ENCODE data around the gene NIFK. TPM values are rescaled to one million over a fixed set of nuclear protein-coding genes. Genes with fewer than 3 reads are reported as not detected.

NIFK gene
- total and polyA plus RNA-seq, 2 donors from 2014 or later = 33.4 to 40.4 TPM

DNA sequence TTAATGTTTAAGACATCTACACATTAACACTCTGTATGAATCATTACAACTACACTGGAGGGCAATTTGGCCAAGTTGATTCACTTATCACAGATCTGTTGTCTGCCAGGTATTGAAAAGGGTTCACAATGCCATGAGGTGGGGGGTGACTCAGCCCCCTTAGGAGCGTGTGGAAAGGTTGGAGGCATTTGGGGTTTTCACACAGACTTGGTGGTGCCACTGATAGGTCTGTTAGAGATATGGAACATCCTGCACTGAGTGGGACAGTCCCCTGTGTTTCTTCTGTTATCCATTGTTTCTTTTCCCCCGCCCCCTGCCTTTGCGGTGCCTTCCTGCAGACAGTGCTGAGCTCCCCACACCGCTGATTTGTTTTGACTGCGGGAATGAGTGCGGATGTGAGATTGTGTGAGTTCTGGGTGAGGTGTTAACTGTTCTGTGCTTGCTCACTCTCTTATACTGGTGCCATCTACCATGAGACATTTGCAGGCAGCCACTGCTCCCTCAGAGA lies 9.4 kb upstream of the NIFK start:
- DNase-seq = no peak
- FAIRE-seq = no peak
- intact Hi-C loops (cut with DNase I) = no loop called here
- Histone ChIP-seq H3K36me3 (ENCODE audit: control insufficient read depth in 2 of 3, insufficient read depth in 3 of 3, low read length in 3 of 3) (no peaks in the 10 kb centered on the region), H3K27me3 (ENCODE audit: control insufficient read depth, insufficient read depth, low read length) (no peaks in the 10 kb centered on the region), H3K27ac (ENCODE audit: low read depth in 2 of 2, low read length in 2 of 2) (no peak overlapping the region), H3K9me3 (ENCODE audit: control insufficient read depth in 2 of 3, insufficient read depth in 1 of 3, low read length in 3 of 3) (no peaks in the 10 kb centered on the region), H3K4me1 (ENCODE audit: control insufficient read depth in 2 of 3, insufficient read depth in 2 of 3, low read depth in 1 of 3, low read length in 3 of 3) (no peaks in the 10 kb centered on the region), H3K4me3 (ENCODE audit: low read length in 3 of 3) (no peak overlapping the region), H3K9ac (ENCODE audit: low read length in 3 of 3) (no peak overlapping the region)
- TF ChIP-seq, protein P1, sequence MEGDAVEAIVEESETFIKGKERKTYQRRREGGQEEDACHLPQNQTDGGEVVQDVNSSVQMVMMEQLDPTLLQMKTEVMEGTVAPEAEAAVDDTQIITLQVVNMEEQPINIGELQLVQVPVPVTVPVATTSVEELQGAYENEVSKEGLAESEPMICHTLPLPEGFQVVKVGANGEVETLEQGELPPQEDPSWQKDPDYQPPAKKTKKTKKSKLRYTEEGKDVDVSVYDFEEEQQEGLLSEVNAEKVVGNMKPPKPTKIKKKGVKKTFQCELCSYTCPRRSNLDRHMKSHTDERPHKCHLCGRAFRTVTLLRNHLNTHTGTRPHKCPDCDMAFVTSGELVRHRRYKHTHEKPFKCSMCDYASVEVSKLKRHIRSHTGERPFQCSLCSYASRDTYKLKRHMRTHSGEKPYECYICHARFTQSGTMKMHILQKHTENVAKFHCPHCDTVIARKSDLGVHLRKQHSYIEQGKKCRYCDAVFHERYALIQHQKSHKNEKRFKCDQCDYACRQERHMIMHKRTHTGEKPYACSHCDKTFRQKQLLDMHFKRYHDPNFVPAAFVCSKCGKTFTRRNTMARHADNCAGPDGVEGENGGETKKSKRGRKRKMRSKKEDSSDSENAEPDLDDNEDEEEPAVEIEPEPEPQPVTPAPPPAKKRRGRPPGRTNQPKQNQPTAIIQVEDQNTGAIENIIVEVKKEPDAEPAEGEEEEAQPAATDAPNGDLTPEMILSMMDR (IDR thresholded peaks at IDR 0.05; ENCODE audit: borderline replicate concordance, extremely low read depth, insufficient read depth) = no peak

- no peak for FAIRE-seq
- H3K4me1 ChIP-seq (ENCODE audit: control insufficient read depth in 2 of 3, insufficient read depth in 2 of 3, low read depth in 1 of 3, low read length in 3 of 3) = no peaks in the 10 kb centered on the region
- no peak overlapping the region for H3K9ac ChIP-seq (ENCODE audit: low read length in 3 of 3)
- no peaks in the 10 kb centered on the region for H3K27me3 ChIP-seq (ENCODE audit: control insufficient read depth, insufficient read depth, low read length)
- TF ChIP-seq, protein P1 (IDR thresholded peaks at IDR 0.05; ENCODE audit: borderline replicate concordance, extremely low read depth, insufficient read depth) = no peak
- H3K9me3 ChIP-seq (ENCODE audit: control insufficient read depth in 2 of 3, insufficient read depth in 1 of 3, low read length in 3 of 3) = no peaks in the 10 kb centered on the region
- intact Hi-C loops (cut with DNase I) = no loop called here
- H3K4me3 ChIP-seq (ENCODE audit: low read length in 3 of 3) = no peak overlapping the region
- no peak overlapping the region for H3K27ac ChIP-seq (ENCODE audit: low read depth in 2 of 2, low read length in 2 of 2)
- H3K36me3 ChIP-seq (ENCODE audit: control insufficient read depth in 2 of 3, insufficient read depth in 3 of 3, low read length in 3 of 3) = no peaks in the 10 kb centered on the region
- DNase-seq = no peak
Observed at GRCh38 chr2:121741450-121741849, 4.8 kb upstream of the NIFK start.

DNA sequence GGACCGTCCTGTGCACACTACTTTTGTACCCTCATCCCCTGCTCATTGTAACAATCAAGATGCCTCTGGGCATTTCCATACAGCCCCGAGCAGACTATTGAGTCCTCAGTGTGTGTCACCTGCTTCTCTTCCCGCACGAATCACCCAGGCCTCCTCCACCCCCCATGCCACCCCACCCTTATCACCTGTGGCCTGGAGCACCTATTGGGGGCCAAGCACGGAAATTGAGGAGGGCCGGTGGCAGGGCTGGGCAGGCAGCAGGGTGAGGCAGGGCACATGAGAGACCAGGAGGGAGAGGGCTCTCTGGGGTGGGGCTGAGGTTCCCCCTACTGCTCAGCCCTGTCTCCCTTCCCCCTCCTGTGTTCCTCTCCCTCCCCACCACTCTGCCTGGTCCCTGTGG lies 4.3 kb upstream of the NIFK start:
- DNase-seq (no peak), FAIRE-seq (no peak)
- H3K27me3 ChIP-seq (ENCODE audit: control insufficient read depth, insufficient read depth, low read length) = no peaks in the 10 kb centered on the region
- H3K4me3 ChIP-seq (ENCODE audit: low read length in 3 of 3) = no peak overlapping the region
- H3K9ac ChIP-seq (ENCODE audit: low read length in 3 of 3) = no peak overlapping the region
- intact Hi-C loops (cut with DNase I) = no loop called here
- TF ChIP-seq, protein P1 (IDR thresholded peaks at IDR 0.05; ENCODE audit: borderline replicate concordance, extremely low read depth, insufficient read depth) = no peak
- no peaks in the 10 kb centered on the region for H3K36me3 ChIP-seq (ENCODE audit: control insufficient read depth in 2 of 3, insufficient read depth in 3 of 3, low read length in 3 of 3)
- H3K27ac ChIP-seq (ENCODE audit: low read depth in 2 of 2, low read length in 2 of 2) = no peak overlapping the region
- H3K4me1 ChIP-seq (ENCODE audit: control insufficient read depth in 2 of 3, insufficient read depth in 2 of 3, low read depth in 1 of 3, low read length in 3 of 3) = no peaks in the 10 kb centered on the region
- H3K9me3 ChIP-seq (ENCODE audit: control insufficient read depth in 2 of 3, insufficient read depth in 1 of 3, low read length in 3 of 3) = no peaks in the 10 kb centered on the region

GRCh38 chr2:121736140-121736461 lies 574 bp downstream of the NIFK start:
- Histone ChIP-seq H3K4me3 (ENCODE audit: low read length in 3 of 3) (peak overlapping the region; percentile 86 to 97 (median 94)), H3K9ac (ENCODE audit: low read length in 3 of 3) (peak overlapping the region; percentile 64 to 92 (median 81)), H3K9me3 (ENCODE audit: control insufficient read depth in 2 of 3, insufficient read depth in 1 of 3, low read length in 3 of 3) (no peaks in the 10 kb centered on the region), H3K27ac (ENCODE audit: low read depth in 2 of 2, low read length in 2 of 2) (peak overlapping the region; percentile 57 to 73), H3K4me1 (ENCODE audit: control insufficient read depth in 2 of 3, insufficient read depth in 2 of 3, low read depth in 1 of 3, low read length in 3 of 3) (peaks cover 0 to 2% (median 0%) of the 10 kb centered on the region in 3 donors), H3K36me3 (ENCODE audit: control insufficient read depth in 2 of 3, insufficient read depth in 3 of 3, low read length in 3 of 3) (peaks cover 2 to 6% (median 4%) of the 10 kb centered on the region in 3 donors), H3K27me3 (ENCODE audit: control insufficient read depth, insufficient read depth, low read length) (no peaks in the 10 kb centered on the region)
- intact Hi-C loops (cut with DNase I) = no loop called here
- FAIRE-seq (no peak), DNase-seq (peak in 1 of 5 donors; percentile 11)
- TF ChIP-seq, protein P1 (IDR thresholded peaks at IDR 0.05; ENCODE audit: borderline replicate concordance, extremely low read depth, insufficient read depth) = no peak

All from kidney (tissue), 14 donors.